ENCODE data around the gene PLEKHB2.

GRCh38 chr2:131152074-131152473, 46.9 kb downstream of the PLEKHB2 start:
- no peak for TF ChIP-seq CTCF (IDR thresholded peaks at IDR 0.05)
- TF ChIP-seq POLR2A (IDR thresholded peaks at IDR 0.05), result no peak
- no peak for TF ChIP-seq POLR2AphosphoS5 (IDR thresholded peaks at IDR 0.05; ENCODE audit: insufficient read depth in 1 of 2, low read depth in 1 of 2)
